ENCODE data around the gene DOCK3. TPM values are rescaled to one million over a fixed set of nuclear protein-coding genes. Genes with fewer than 3 reads are reported as not detected.

Gene DOCK3
- total RNA-seq, 1 experiment from 2014 or later: 0.47 TPM

DNA sequence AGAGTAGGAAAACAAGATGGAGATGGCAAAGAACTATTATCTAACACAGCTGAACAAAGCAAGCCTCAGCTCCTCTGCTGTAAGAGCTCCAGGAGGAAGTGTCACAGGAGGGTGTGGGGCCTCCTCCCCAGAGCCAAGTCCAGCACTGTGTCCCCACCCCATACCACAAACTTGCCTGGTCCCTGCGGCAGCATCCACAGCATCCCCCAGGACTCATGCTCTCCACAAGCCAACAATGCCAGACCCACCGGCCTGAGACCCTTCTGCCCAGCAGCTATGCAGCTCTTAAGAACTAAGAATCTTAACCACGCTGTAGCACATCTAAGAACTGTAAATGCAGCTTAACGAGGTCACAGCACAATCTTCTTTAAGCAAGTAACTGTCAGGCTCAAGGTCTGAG lies 725.4 kb downstream of the DOCK3 start:
- Histone ChIP-seq H3K27me3 (replicated peaks; ENCODE audit: insufficient read depth, low read depth, low read length, poor library complexity) (no peaks in the 10 kb centered on the region), H3K4me1 (ENCODE audit: insufficient read depth, low read length, poor library complexity, severe bottlenecking) (no peaks in the 10 kb centered on the region), H3K36me3 (ENCODE audit: insufficient read depth, low read length, poor library complexity, severe bottlenecking) (peaks cover 6% of the 10 kb centered on the region), H3K27ac (ENCODE audit: low read depth, low read length, poor library complexity, severe bottlenecking) (no peak overlapping the region), H3K9me3 (ENCODE audit: low read depth, low read length, poor library complexity, severe bottlenecking) (no peaks in the 10 kb centered on the region), H3K4me3 (ENCODE audit: low read depth, low read length, poor library complexity, severe bottlenecking) (no peak overlapping the region)
- no peak for DNase-seq (ENCODE audit: low spot score)
- TF ChIP-seq EZH2 (IDR thresholded peaks at IDR 0.05; ENCODE audit: borderline replicate concordance, low read depth, low read length, poor library complexity, severe bottlenecking) (no peak), CTCF (conservative IDR thresholded peaks at IDR 0.05; ENCODE audit: low read depth, low read length) (no peak)
- intact Hi-C loops (cut with micrococcal nuclease; ENCODE audit: unreplicated experiment): no loop called here
- ChIA-PET POLR2A (ENCODE audit: low non-redundant PET) (no interaction called here), CTCF (no interaction called here)
- no TSS peak for BruUV-seq (replicated peaks)

DNA sequence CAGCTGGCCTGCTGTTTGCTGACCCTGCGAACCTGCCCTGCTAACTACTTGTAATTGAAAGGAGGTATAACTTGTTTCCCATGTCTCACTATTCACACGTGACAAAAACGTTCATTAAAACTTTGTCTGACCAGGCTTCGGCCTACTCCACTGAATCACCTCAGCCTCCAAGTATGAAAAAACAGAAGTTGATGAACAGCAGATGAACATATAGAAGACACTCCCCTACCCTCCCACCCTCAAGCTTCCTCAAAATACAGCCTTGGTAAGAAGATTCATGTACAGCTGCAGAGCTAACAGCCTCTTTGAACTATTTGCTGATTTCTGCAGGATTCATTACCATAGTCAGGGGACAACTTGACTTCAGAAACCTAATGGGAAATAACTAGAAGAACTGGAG lies 727.0 kb downstream of the DOCK3 start:
- CTCF ChIA-PET: no interaction called here
- intact Hi-C loops (cut with micrococcal nuclease; ENCODE audit: unreplicated experiment): no loop called here

GRCh38 chr3:51403675-51404074 lies 728.9 kb downstream of the DOCK3 start:
- Histone ChIP-seq H3K27me3 (replicated peaks; ENCODE audit: insufficient read depth, low read depth, low read length, poor library complexity) (no peaks in the 10 kb centered on the region), H3K4me1 (ENCODE audit: insufficient read depth, low read length, poor library complexity, severe bottlenecking) (no peaks in the 10 kb centered on the region), H3K36me3 (ENCODE audit: insufficient read depth, low read length, poor library complexity, severe bottlenecking) (no peaks in the 10 kb centered on the region), H3K4me3 (ENCODE audit: low read depth, low read length, poor library complexity, severe bottlenecking) (no peak overlapping the region), H3K9me3 (ENCODE audit: low read depth, low read length, poor library complexity, severe bottlenecking) (no peaks in the 10 kb centered on the region), H3K27ac (ENCODE audit: low read depth, low read length, poor library complexity, severe bottlenecking) (no peak overlapping the region)
- ChIA-PET CTCF (no interaction called here), POLR2A (ENCODE audit: low non-redundant PET) (no interaction called here)
- DNase-seq (ENCODE audit: low spot score): no peak
- intact Hi-C loops (cut with micrococcal nuclease; ENCODE audit: unreplicated experiment): no loop called here
- TF ChIP-seq EZH2 (IDR thresholded peaks at IDR 0.05; ENCODE audit: borderline replicate concordance, low read depth, low read length, poor library complexity, severe bottlenecking): no peak
- no peak for TF ChIP-seq CTCF (conservative IDR thresholded peaks at IDR 0.05; ENCODE audit: low read depth, low read length)
- no TSS peak for BruUV-seq (replicated peaks)

More for the DNA sequence above, 727.0 kb downstream of the DOCK3 start:
- Histone ChIP-seq H3K9me3 (ENCODE audit: low read depth, low read length, poor library complexity, severe bottlenecking) (no peaks in the 10 kb centered on the region), H3K4me1 (ENCODE audit: insufficient read depth, low read length, poor library complexity, severe bottlenecking) (no peaks in the 10 kb centered on the region), H3K36me3 (ENCODE audit: insufficient read depth, low read length, poor library complexity, severe bottlenecking) (no peaks in the 10 kb centered on the region), H3K27ac (ENCODE audit: low read depth, low read length, poor library complexity, severe bottlenecking) (no peak overlapping the region), H3K27me3 (replicated peaks; ENCODE audit: insufficient read depth, low read depth, low read length, poor library complexity) (no peaks in the 10 kb centered on the region), H3K4me3 (ENCODE audit: low read depth, low read length, poor library complexity, severe bottlenecking) (no peak overlapping the region)
- TF ChIP-seq CTCF (conservative IDR thresholded peaks at IDR 0.05; ENCODE audit: low read depth, low read length) (no peak), EZH2 (IDR thresholded peaks at IDR 0.05; ENCODE audit: borderline replicate concordance, low read depth, low read length, poor library complexity, severe bottlenecking) (no peak)
- POLR2A ChIA-PET (ENCODE audit: low non-redundant PET): no interaction called here
- no TSS peak for BruUV-seq (replicated peaks)
- no peak for DNase-seq (ENCODE audit: low spot score)
